CD14-positive monocyte (primary cell): ENCODE measurements around the gene ZFP90. TPM values are rescaled to one million over a fixed set of nuclear protein-coding genes. Genes with fewer than 3 reads are reported as not detected.

Experiments used
- DNase-seq, 3 donors: peaks; one replicate each; pipeline ENCODE4 v3.0.0-alpha.2; 2011 to 2022
- H2AFZ ChIP-seq: 2 replicates; pipeline ENCODE4 v1.6.0; 2012; ENCODE audit warnings: mild to moderate bottlenecking, low read depth, low read length, inconsistent platforms; ENCODE audit not compliant: insufficient read depth, poor library complexity, severe bottlenecking
- H3K27ac ChIP-seq, 2 donors: 1 replicate in 1 of 2; 2 replicates in 1 of 2; pipeline ENCODE4 v1.5.1; 2012 to 2013; ENCODE audit warnings: low read length in 2 of 2, control low read depth in 1 of 2, inconsistent platforms in 1 of 2, low read depth in 1 of 2, mild to moderate bottlenecking in 1 of 2
- H3K27me3 ChIP-seq, 2 donors: one replicate each; pipeline versions ENCODE4 v1.6.0 to v1.6.1; 2011 to 2013; ENCODE audit warnings: low read length in 2 of 2; ENCODE audit not compliant: control insufficient read depth in 2 of 2, insufficient read depth in 2 of 2
- H3K36me3 ChIP-seq, 2 donors: replicated peaks in 1 of 2; 1 replicate in 1 of 2; 2 replicates in 1 of 2; pipeline versions ENCODE4 v1.5.1 to v1.6.1; 2012 to 2013; ENCODE audit warnings: low read length in 2 of 2, control low read depth in 1 of 2, inconsistent platforms in 1 of 2, mild to moderate bottlenecking in 1 of 2; ENCODE audit not compliant: insufficient read depth in 2 of 2, control insufficient read depth in 1 of 2
- H3K4me1 ChIP-seq, 2 donors: 1 replicate in 1 of 2; 2 replicates in 1 of 2; pipeline versions ENCODE4 v1.5.1 to v1.6.1; 2012 to 2013; ENCODE audit warnings: low read length in 2 of 2, control low read depth in 1 of 2, inconsistent platforms in 1 of 2, mild to moderate bottlenecking in 1 of 2, moderate library complexity in 1 of 2; ENCODE audit not compliant: insufficient read depth in 2 of 2, control insufficient read depth in 1 of 2
- H3K4me2 ChIP-seq: replicated peaks from 2 replicates; pipeline ENCODE3; 2012; ENCODE audit warnings: low read length, moderate library complexity, mild to moderate bottlenecking; ENCODE audit not compliant: poor library complexity, severe bottlenecking; ENCODE audit errors: extremely low read depth
- H3K4me3 ChIP-seq, 3 experiments: fragments of 200-600 bp in 1 of 3; sonication (generic) in 1 of 3; replicated peaks in 1 of 3; 1 replicate in 2 of 3; 2 replicates in 1 of 3; pipeline ENCODE4 v1.5.1; 2011 to 2013; ENCODE audit warnings: low read length in 3 of 3, mild to moderate bottlenecking in 3 of 3, control low read depth in 2 of 3, low read depth in 2 of 3, inconsistent platforms in 1 of 3, moderate library complexity in 1 of 3
- H3K79me2 ChIP-seq: 2 replicates; pipeline ENCODE4 v1.6.0; 2012; ENCODE audit warnings: mild to moderate bottlenecking, control low read depth, inconsistent platforms, low read length, moderate library complexity; ENCODE audit not compliant: insufficient read depth
- H3K9ac ChIP-seq: 2 replicates; pipeline ENCODE4 v1.6.0; 2017; ENCODE audit warnings: low read length, mild to moderate bottlenecking; ENCODE audit not compliant: insufficient read depth, poor library complexity, severe bottlenecking
- H3K9me3 ChIP-seq, 2 donors: replicated peaks in 1 of 2; 1 replicate in 1 of 2; 2 replicates in 1 of 2; pipeline versions ENCODE4 v1.5.1 to v1.6.1; 2012 to 2013; ENCODE audit warnings: low read length in 2 of 2, control low read depth in 1 of 2; ENCODE audit not compliant: control insufficient read depth in 1 of 2, insufficient read depth in 1 of 2
- H4K20me1 ChIP-seq: 2 replicates; pipeline ENCODE4 v1.6.0; 2012; ENCODE audit warnings: mild to moderate bottlenecking, low read length, control low read depth, moderate library complexity; ENCODE audit not compliant: insufficient read depth
- H3K27ac Mint-ChIP-seq, 7 donors: one replicate each; pipeline ENCODE4 v1.8.0; 2020; ENCODE audit warnings: mild to moderate bottlenecking in 7 of 7, mixed read lengths in 7 of 7, moderate library complexity in 6 of 7, inconsistent platforms in 2 of 7
- H3K27me3 Mint-ChIP-seq, 3 donors: one replicate each; pipeline ENCODE4 v1.8.0; 2021 to 2022; ENCODE audit warnings: low read depth in 3 of 3, mild to moderate bottlenecking in 3 of 3, mixed read lengths in 3 of 3, moderate library complexity in 3 of 3, inconsistent platforms in 1 of 3
- H3K36me3 Mint-ChIP-seq, 2 donors: one replicate each; pipeline ENCODE4 v1.8.0; 2020; ENCODE audit warnings: mixed read lengths in 2 of 2, inconsistent platforms in 1 of 2, mild to moderate bottlenecking in 1 of 2
- H3K4me1 Mint-ChIP-seq: one replicate; pipeline ENCODE4 v1.8.0; 2020; ENCODE audit warnings: mild to moderate bottlenecking, mixed read lengths
- H3K4me3 Mint-ChIP-seq, 2 donors: one replicate each; pipeline ENCODE4 v1.8.0; 2020; ENCODE audit warnings: mild to moderate bottlenecking in 2 of 2, mixed read lengths in 2 of 2, moderate library complexity in 1 of 2
- H3K9me3 Mint-ChIP-seq, 7 donors: one replicate each; pipeline ENCODE4 v1.8.0; 2020 to 2022; ENCODE audit warnings: mixed read lengths in 7 of 7, mild to moderate bottlenecking in 6 of 7, moderate library complexity in 6 of 7, inconsistent platforms in 2 of 7
- WGBS: methylation state at CpG from one replicate; pipeline ENCODE4 v1.1.5; 2013; ENCODE audit warnings: missing lambda C conversion rate; ENCODE audit not compliant: insufficient coverage; 5-methylcytosine and 5-hydroxymethylcytosine counted together
- intact Hi-C, 2 donors: fragments of 100-400 bp; cut with micrococcal nuclease; formaldehyde crosslinking; loops; one replicate each; pipeline versions ENCODE4 v1.15.0 to v1.15.1; 2023
- polyA plus RNA-seq, 3 donors: library from polyadenylated mRNA; depleted of rRNA in 1 of 3; unstranded in 2 of 3; stranded (reverse) in 1 of 3; fragments of 300-500 nt in 2 of 3; fragments of >200 nt in 1 of 3; fragmentation: Illumina TruSeq in 2 of 3; gene quantifications; 1 replicate in 2 of 3; 2 replicates in 1 of 3; pipeline ENCODE4 v1.2.3, GENCODE V29; 2012 to 2021
- TF ChIP-seq, protein P1 (sequence below): fragments of 200-600 bp; IDR thresholded peaks from one replicate; pipeline ENCODE4 v1.8.0; 2022; ENCODE audit warnings: antibody characterized with exemption, mild to moderate bottlenecking

Gene ZFP90
- polyA plus RNA-seq, 3 donors = 4.2 to 7.9 (median 6.3) TPM

DNA sequence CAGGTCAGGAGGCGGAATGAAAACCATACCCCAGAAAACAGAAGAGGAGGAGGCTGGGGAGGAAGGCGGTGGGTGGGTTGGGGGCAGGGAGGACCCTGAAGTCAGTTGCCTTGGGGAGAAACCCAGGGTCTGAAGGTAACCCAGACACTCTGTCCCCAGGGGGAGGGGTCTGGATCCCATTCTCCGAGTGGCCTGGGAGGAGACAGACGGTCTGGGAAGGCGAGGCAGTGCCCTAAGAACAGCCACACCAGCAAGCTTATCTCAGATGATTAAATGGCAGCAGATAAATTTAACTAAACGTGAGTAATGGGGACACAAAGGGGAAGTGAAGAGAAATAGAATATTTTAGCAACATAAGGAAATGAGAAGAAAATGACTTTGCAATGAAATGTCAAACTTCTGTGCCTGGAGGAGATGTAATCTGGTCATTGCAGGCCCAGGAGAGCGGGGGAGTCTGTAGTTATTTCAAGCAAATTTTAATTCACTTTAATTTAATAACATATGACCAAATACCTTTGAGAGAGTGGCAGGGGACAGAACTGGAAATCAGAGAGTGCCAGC lies 21.4 kb upstream of the ZFP90 start:
- H3K4me3 ChIP-seq = peak overlapping the region in 1 of 3 experiments; percentile 18
- peaks cover 0 to 4% (median 0%) of the 10 kb centered on the region in 7 donors for H3K9me3 Mint-ChIP-seq
- H3K27ac Mint-ChIP-seq = peak overlapping the region; percentile 42 to 89 (median 74)
- no peaks in the 10 kb centered on the region for H3K36me3 ChIP-seq
- peaks cover 31% of the 10 kb centered on the region for H3K4me1 Mint-ChIP-seq
- intact Hi-C loops = no loop called here
- H3K27ac ChIP-seq = peak overlapping the region in 1 of 2 donors; percentile 33
- TF ChIP-seq, protein P1, sequence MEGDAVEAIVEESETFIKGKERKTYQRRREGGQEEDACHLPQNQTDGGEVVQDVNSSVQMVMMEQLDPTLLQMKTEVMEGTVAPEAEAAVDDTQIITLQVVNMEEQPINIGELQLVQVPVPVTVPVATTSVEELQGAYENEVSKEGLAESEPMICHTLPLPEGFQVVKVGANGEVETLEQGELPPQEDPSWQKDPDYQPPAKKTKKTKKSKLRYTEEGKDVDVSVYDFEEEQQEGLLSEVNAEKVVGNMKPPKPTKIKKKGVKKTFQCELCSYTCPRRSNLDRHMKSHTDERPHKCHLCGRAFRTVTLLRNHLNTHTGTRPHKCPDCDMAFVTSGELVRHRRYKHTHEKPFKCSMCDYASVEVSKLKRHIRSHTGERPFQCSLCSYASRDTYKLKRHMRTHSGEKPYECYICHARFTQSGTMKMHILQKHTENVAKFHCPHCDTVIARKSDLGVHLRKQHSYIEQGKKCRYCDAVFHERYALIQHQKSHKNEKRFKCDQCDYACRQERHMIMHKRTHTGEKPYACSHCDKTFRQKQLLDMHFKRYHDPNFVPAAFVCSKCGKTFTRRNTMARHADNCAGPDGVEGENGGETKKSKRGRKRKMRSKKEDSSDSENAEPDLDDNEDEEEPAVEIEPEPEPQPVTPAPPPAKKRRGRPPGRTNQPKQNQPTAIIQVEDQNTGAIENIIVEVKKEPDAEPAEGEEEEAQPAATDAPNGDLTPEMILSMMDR = no peak
- no peaks in the 10 kb centered on the region for H3K79me2 ChIP-seq
- H3K4me3 Mint-ChIP-seq = no peak overlapping the region
- H2AFZ ChIP-seq = peak overlapping the region; percentile 41
- H3K9ac ChIP-seq = no peak overlapping the region
- peak overlapping the region; percentile 19 for H3K4me2 ChIP-seq
- 17% methylated on average over 1 of the region's 7 CpGs for whole genome bisulfite sequencing
- H3K36me3 Mint-ChIP-seq = no peaks in the 10 kb centered on the region
- H3K27me3 Mint-ChIP-seq = peaks cover 0 to 2% (median 0%) of the 10 kb centered on the region in 3 donors
- H3K9me3 ChIP-seq = no peaks in the 10 kb centered on the region
- H3K4me1 ChIP-seq = peaks cover 31 to 32% of the 10 kb centered on the region in 2 donors
- peak; percentile 20 to 39 (median 38) for DNase-seq
- H4K20me1 ChIP-seq = no peaks in the 10 kb centered on the region
- H3K27me3 ChIP-seq = no peaks in the 10 kb centered on the region

DNA sequence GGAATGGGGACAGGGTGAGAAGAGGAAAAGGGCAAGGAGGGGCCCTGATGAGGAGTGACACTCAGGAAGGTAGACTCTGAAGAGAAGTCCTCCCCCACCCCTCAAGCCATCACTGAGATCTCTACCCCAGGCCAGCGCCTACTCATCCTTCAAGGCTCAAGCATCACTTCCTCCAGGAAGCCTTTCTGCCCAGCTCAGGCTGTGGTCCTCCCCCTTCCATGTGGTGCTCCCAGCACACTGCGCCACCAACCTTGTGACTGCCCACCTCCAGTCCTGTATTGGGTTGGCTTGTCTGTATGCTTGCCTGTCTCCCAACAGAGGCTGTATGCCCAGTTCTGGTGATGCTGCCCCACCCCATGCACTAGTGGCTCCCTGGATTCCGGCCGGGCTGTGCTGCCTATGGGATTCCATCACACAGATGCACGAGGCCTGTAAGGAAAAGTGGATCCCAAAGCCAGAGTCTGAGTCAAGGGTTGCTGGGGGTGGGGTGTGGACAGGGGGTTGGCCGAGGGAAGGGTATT lies 19.8 kb upstream of the ZFP90 start:
- 38% methylated on average over 1 of the region's 6 CpGs for WGBS
- no peak overlapping the region for H3K9ac ChIP-seq
- Mint-ChIP-seq H3K27ac (peak overlapping the region in 2 of 7 donors; percentile 28 to 61), H3K4me3 (no peak overlapping the region), H3K4me1 (peaks cover 31% of the 10 kb centered on the region), H3K9me3 (peaks cover 0 to 3% (median 2%) of the 10 kb centered on the region in 7 donors), H3K27me3 (peaks cover 0 to 2% (median 0%) of the 10 kb centered on the region in 3 donors), H3K36me3 (no peaks in the 10 kb centered on the region)
- no peaks in the 10 kb centered on the region for H3K36me3 ChIP-seq
- intact Hi-C loops = no loop called here
- no peaks in the 10 kb centered on the region for H3K9me3 ChIP-seq
- H3K4me1 ChIP-seq = peaks cover 31 to 32% of the 10 kb centered on the region in 2 donors
- H3K27ac ChIP-seq = no peak overlapping the region
- no peak overlapping the region for H2AFZ ChIP-seq
- H3K4me3 ChIP-seq = no peak overlapping the region
- no peak overlapping the region for H3K4me2 ChIP-seq
- TF ChIP-seq, protein P1 = no peak
- no peak for DNase-seq
- no peaks in the 10 kb centered on the region for H4K20me1 ChIP-seq
- no peaks in the 10 kb centered on the region for H3K27me3 ChIP-seq
- no peaks in the 10 kb centered on the region for H3K79me2 ChIP-seq
